MM.1S (cell line): ENCODE measurements around the gene SLC46A3.

Experiments
- DNase-seq: peaks from one replicate; pipeline ENCODE4 v3.0.0-alpha.2; 2015
- H2AFZ ChIP-seq: fragments of 300-600 bp; sonication (generic); 2 replicates; pipeline ENCODE4 v1.6.0; 2016; ENCODE audit warnings: antibody characterized with exemption, low read length
- H3F3A ChIP-seq: fragments of 300-600 bp; sonication (generic); 2 replicates; pipeline ENCODE4 v1.6.1; 2016; ENCODE audit warnings: mild to moderate bottlenecking, antibody characterized with exemption, low read length, moderate library complexity, mixed read lengths; ENCODE audit not compliant: insufficient read depth
- H3K27ac ChIP-seq: fragments of 300-600 bp; sonication (generic); 2 replicates; pipeline ENCODE4 v1.5.1; 2016; ENCODE audit warnings: mild to moderate bottlenecking, low read length
- H3K27me3 ChIP-seq: fragments of 300-600 bp; sonication (generic); replicated peaks from 2 replicates; pipeline ENCODE4 v1.6.0; 2016; ENCODE audit warnings: low read length; ENCODE audit not compliant: insufficient read depth
- H3K36me3 ChIP-seq: fragments of 300-600 bp; sonication (generic); replicated peaks from 2 replicates; pipeline ENCODE4 v1.6.1; 2016; ENCODE audit warnings: mild to moderate bottlenecking, low read length, mixed read lengths; ENCODE audit not compliant: insufficient read depth
- H3K4me1 ChIP-seq: fragments of 300-600 bp; sonication (generic); 2 replicates; pipeline ENCODE4 v1.6.1; 2016; ENCODE audit warnings: low read length, mixed read lengths
- H3K4me2 ChIP-seq: fragments of 300-600 bp; sonication (generic); 2 replicates; pipeline ENCODE4 v1.6.0; 2016; ENCODE audit warnings: low read depth, low read length
- H3K4me3 ChIP-seq: fragments of 300-600 bp; sonication (generic); 2 replicates; pipeline ENCODE4 v1.5.1; 2016; ENCODE audit warnings: low read length, mixed read lengths
- H3K79me2 ChIP-seq: fragments of 300-600 bp; sonication (generic); 2 replicates; pipeline ENCODE4 v1.6.1; 2016; ENCODE audit warnings: mixed run types, low read length, mixed read lengths
- H3K9ac ChIP-seq: fragments of 300-600 bp; sonication (generic); 2 replicates; pipeline ENCODE4 v1.6.1; 2016; ENCODE audit warnings: low read length, mixed read lengths
- H3K9me2 ChIP-seq: fragments of 300-600 bp; sonication (generic); replicated peaks from 2 replicates; pipeline ENCODE4 v1.6.1; 2016; ENCODE audit warnings: mild to moderate bottlenecking, low read length, mixed read lengths; ENCODE audit not compliant: insufficient read depth
- H3K9me3 ChIP-seq: fragments of 300-600 bp; sonication (generic); replicated peaks from 2 replicates; pipeline ENCODE4 v1.6.1; 2016; ENCODE audit warnings: mild to moderate bottlenecking, low read length, mixed read lengths; ENCODE audit not compliant: insufficient read depth
- H4K20me1 ChIP-seq: fragments of 300-600 bp; sonication (generic); 2 replicates; pipeline ENCODE4 v1.6.1; 2016; ENCODE audit warnings: mild to moderate bottlenecking, low read length, moderate library complexity, mixed read lengths; ENCODE audit not compliant: insufficient read depth
- CTCF ChIP-seq: fragments of 300-600 bp; sonication (generic); IDR thresholded peaks from 2 replicates; pipeline ENCODE4 v1.5.1; 2016; ENCODE audit warnings: antibody characterized with exemption, low read length, mixed read lengths
- EZH2 ChIP-seq: fragments of 300-600 bp; sonication (generic); optimal IDR thresholded peaks from 2 replicates; pipeline ENCODE3; 2017; ENCODE audit warnings: low read depth, mild to moderate bottlenecking, antibody characterized with exemption, low read length, mixed read lengths
- EZH2phosphoT487 ChIP-seq: fragments of 300-600 bp; sonication (generic); IDR thresholded peaks from 2 replicates; pipeline ENCODE4 v1.6.1; 2018; ENCODE audit warnings: antibody characterized with exemption, low read length

The SLC46A3 gene

GRCh38 chr13:28754698-28755545 lies 36.2 kb upstream of the SLC46A3 start:
- Histone ChIP-seq H2AFZ (no peak overlapping the region), H3K4me3 (no peak overlapping the region), H3K4me1 (no peaks in the 10 kb centered on the region), H3K9ac (no peak overlapping the region), H3F3A (no peaks in the 10 kb centered on the region), H3K27me3 (no peaks in the 10 kb centered on the region), H3K9me2 (no peaks in the 10 kb centered on the region), H3K36me3 (no peaks in the 10 kb centered on the region), H3K9me3 (no peaks in the 10 kb centered on the region), H3K27ac (no peak overlapping the region), H4K20me1 (no peaks in the 10 kb centered on the region), H3K4me2 (no peak overlapping the region), H3K79me2 (no peaks in the 10 kb centered on the region)
- no peak for TF ChIP-seq EZH2
- no peak for TF ChIP-seq CTCF
- no peak for TF ChIP-seq EZH2phosphoT487
- no peak for DNase-seq

GRCh38 chr13:28753946-28754345 lies 35.2 kb upstream of the SLC46A3 start:
- H3K27me3 ChIP-seq: no peaks in the 10 kb centered on the region
- no peaks in the 10 kb centered on the region for H3K9me3 ChIP-seq
- no peak overlapping the region for H3K4me3 ChIP-seq
- no peak for DNase-seq
- no peaks in the 10 kb centered on the region for H3K4me1 ChIP-seq
- no peaks in the 10 kb centered on the region for H3K79me2 ChIP-seq
- H3K27ac ChIP-seq: no peak overlapping the region
- TF ChIP-seq EZH2 (no peak), EZH2phosphoT487 (no peak), CTCF (no peak)
- H3F3A ChIP-seq: no peaks in the 10 kb centered on the region
- no peak overlapping the region for H2AFZ ChIP-seq
- no peaks in the 10 kb centered on the region for H3K9me2 ChIP-seq
- no peak overlapping the region for H3K4me2 ChIP-seq
- H3K36me3 ChIP-seq: no peaks in the 10 kb centered on the region
- H3K9ac ChIP-seq: no peak overlapping the region
- no peaks in the 10 kb centered on the region for H4K20me1 ChIP-seq

- Histone ChIP-seq H2AFZ (no peak overlapping the region), H3K4me2 (no peak overlapping the region), H3K79me2 (no peaks in the 10 kb centered on the region), H3K9me3 (no peaks in the 10 kb centered on the region), H3F3A (no peaks in the 10 kb centered on the region), H3K4me3 (no peak overlapping the region), H3K4me1 (no peaks in the 10 kb centered on the region), H3K36me3 (no peaks in the 10 kb centered on the region), H3K27me3 (no peaks in the 10 kb centered on the region), H3K27ac (no peak overlapping the region), H4K20me1 (no peaks in the 10 kb centered on the region), H3K9me2 (no peaks in the 10 kb centered on the region), H3K9ac (no peak overlapping the region)
- TF ChIP-seq CTCF (no peak), EZH2 (no peak), EZH2phosphoT487 (no peak)
- no peak for DNase-seq
These were observed 34.6 kb upstream of the SLC46A3 start for GRCh38 chr13:28753208-28753892.
